Measurements from ENCODE around the gene NLRC3. TPM values are rescaled to one million over a fixed set of nuclear protein-coding genes. Genes with fewer than 3 reads are reported as not detected.

The NLRC3 gene
- total RNA-seq, 1 experiment from 2014 or later, result 0.02 TPM

Other genes with a start within 250 kb of the NLRC3 start
- gene OR2C1, start 221.5 kb downstream of the NLRC3 start, total RNA-seq (2014; rRNA removed; shearing (Covaris generic)), result not detected in 2 replicates
- 15.6 and 16.7 TPM in 2 replicates for gene ZSCAN32, start 176.4 kb downstream of the NLRC3 start, total RNA-seq (2014; rRNA removed; shearing (Covaris generic))
- gene ZNF174, start 176.2 kb downstream of the NLRC3 start, total RNA-seq (2014; rRNA removed; shearing (Covaris generic)), result 13.1 and 14.5 TPM in 2 replicates
- 2.9 and 3.0 TPM in 2 replicates for gene ZNF597, start 133.9 kb downstream of the NLRC3 start, total RNA-seq (2014; rRNA removed; shearing (Covaris generic))
- 14.1 and 21.7 TPM in 2 replicates for gene NAA60, start 133.7 kb downstream of the NLRC3 start, total RNA-seq (2014; rRNA removed; shearing (Covaris generic))
- gene C16orf90, start 81.9 kb downstream of the NLRC3 start, total RNA-seq (2014; rRNA removed; shearing (Covaris generic)), result not detected in 2 replicates
- gene CLUAP1, start 76.4 kb downstream of the NLRC3 start, total RNA-seq (2014; rRNA removed; shearing (Covaris generic)), result 5.2 and 7.1 TPM in 2 replicates
- 6.5 and 7.6 TPM in 2 replicates for gene SLX4, start 34.2 kb upstream of the NLRC3 start, total RNA-seq (2014; rRNA removed; shearing (Covaris generic))
- gene DNASE1, start 77.3 kb upstream of the NLRC3 start, total RNA-seq (2014; rRNA removed; shearing (Covaris generic)), result 17.4 and 19.3 TPM in 2 replicates
- gene TRAP1, start 140.1 kb upstream of the NLRC3 start, total RNA-seq (2014; rRNA removed; shearing (Covaris generic)), result 71.0 and 72.5 TPM in 2 replicates

All from SJCRH30 (cell line).